ENCODE measurements around the gene SLC9A3. TPM values are rescaled to one million over a fixed set of nuclear protein-coding genes. Genes with fewer than 3 reads are reported as not detected.

Gene SLC9A3
- total RNA-seq, 3 donors from 2014 or later (not counting 1 experiment from before 2014, with no cell fraction given) = 0.61 to 1.1 (median 0.73) TPM

GRCh38 chr5:565782-566440 lies 41.7 kb upstream of the SLC9A3 start:
- Mint-ChIP-seq H3K27me3 (ENCODE audit: low read depth in 2 of 2) (peaks cover 9 to 18% of the 10 kb centered on the region in 2 donors), H3K9me3 (no peaks in the 10 kb centered on the region), H3K4me1 (no peaks in the 10 kb centered on the region), H3K36me3 (no peaks in the 10 kb centered on the region), H3K4me3 (no peak overlapping the region), H3K27ac (no peak overlapping the region)
- TF ChIP-seq CTCF (IDR thresholded peaks at IDR 0.05) = no peak
- intact Hi-C loops (cut with micrococcal nuclease) = no loop called here
- no peaks in the 10 kb centered on the region for H3K9me3 ChIP-seq (ENCODE audit: control insufficient read depth, insufficient read depth, low read length)
- H3K4me1 ChIP-seq (ENCODE audit: control insufficient read depth, insufficient read depth, low read length) = no peaks in the 10 kb centered on the region
- no peak overlapping the region for H3K27ac ChIP-seq (ENCODE audit: low read length)
- H3K4me3 ChIP-seq (ENCODE audit: low read length) = no peak overlapping the region
- H3K36me3 ChIP-seq (ENCODE audit: control insufficient read depth, insufficient read depth, low read length) = no peaks in the 10 kb centered on the region
- ATAC-seq (no peak), DNase-seq (no peak)
- no peaks in the 10 kb centered on the region for H3K27me3 ChIP-seq (ENCODE audit: control insufficient read depth, insufficient read depth, low read length)
- 62% methylated on average over 18 of the region's 20 CpGs for WGBS (ENCODE audit: insufficient coverage)

- no peak overlapping the region for H3K4me3 Mint-ChIP-seq
- Histone ChIP-seq H3K36me3 (ENCODE audit: control insufficient read depth, insufficient read depth, low read length) (no peaks in the 10 kb centered on the region), H3K4me1 (ENCODE audit: control insufficient read depth, insufficient read depth, low read length) (no peaks in the 10 kb centered on the region), H3K4me3 (ENCODE audit: low read length) (no peak overlapping the region), H3K9me3 (ENCODE audit: control insufficient read depth, insufficient read depth, low read length) (no peaks in the 10 kb centered on the region), H3K27ac (ENCODE audit: low read length) (no peak overlapping the region), H3K27me3 (ENCODE audit: control insufficient read depth, insufficient read depth, low read length) (no peaks in the 10 kb centered on the region)
- TF ChIP-seq CTCF (IDR thresholded peaks at IDR 0.05) = no peak
- H3K27me3 Mint-ChIP-seq (ENCODE audit: low read depth in 2 of 2) = peaks cover 8 to 14% of the 10 kb centered on the region in 2 donors
- H3K27ac Mint-ChIP-seq = no peak overlapping the region
- DNase-seq (no peak), ATAC-seq (no peak)
- H3K9me3 Mint-ChIP-seq = no peaks in the 10 kb centered on the region
- intact Hi-C loops (cut with micrococcal nuclease) = no loop called here
- no peaks in the 10 kb centered on the region for H3K36me3 Mint-ChIP-seq
- H3K4me1 Mint-ChIP-seq = no peaks in the 10 kb centered on the region
- WGBS (ENCODE audit: insufficient coverage) = 75% methylated on average over 21 of the region's 21 CpGs
Measured at GRCh38 chr5:561408-561807, 37.2 kb upstream of the SLC9A3 start.

GRCh38 chr5:560792-561166 lies 36.5 kb upstream of the SLC9A3 start:
- TF ChIP-seq CTCF (IDR thresholded peaks at IDR 0.05) = no peak
- Mint-ChIP-seq H3K36me3 (no peaks in the 10 kb centered on the region), H3K27me3 (ENCODE audit: low read depth in 2 of 2) (peaks cover 8% of the 10 kb centered on the region in 2 donors), H3K4me1 (no peaks in the 10 kb centered on the region), H3K9me3 (no peaks in the 10 kb centered on the region), H3K4me3 (no peak overlapping the region), H3K27ac (no peak overlapping the region)
- no peak for DNase-seq
- no peak for ATAC-seq
- WGBS (ENCODE audit: insufficient coverage) = 75% methylated on average over 12 of the region's 12 CpGs
- Histone ChIP-seq H3K9me3 (ENCODE audit: control insufficient read depth, insufficient read depth, low read length) (no peaks in the 10 kb centered on the region), H3K27me3 (ENCODE audit: control insufficient read depth, insufficient read depth, low read length) (no peaks in the 10 kb centered on the region), H3K4me1 (ENCODE audit: control insufficient read depth, insufficient read depth, low read length) (no peaks in the 10 kb centered on the region), H3K4me3 (ENCODE audit: low read length) (no peak overlapping the region), H3K36me3 (ENCODE audit: control insufficient read depth, insufficient read depth, low read length) (no peaks in the 10 kb centered on the region), H3K27ac (ENCODE audit: low read length) (no peak overlapping the region)
- intact Hi-C loops (cut with micrococcal nuclease) = no loop called here
